ENCODE results near the gene GPR158. TPM values are rescaled to one million over a fixed set of nuclear protein-coding genes. Genes with fewer than 3 reads are reported as not detected.
A peak's percentile ranks its signal among the peaks of the same experiment; 100 is the strongest.

GPR158 gene
- total and polyA plus RNA-seq, 2 donors (not counting 1 experiment from before 2014, with no cell fraction given): 0.33 TPM; not detected in 1

DNA sequence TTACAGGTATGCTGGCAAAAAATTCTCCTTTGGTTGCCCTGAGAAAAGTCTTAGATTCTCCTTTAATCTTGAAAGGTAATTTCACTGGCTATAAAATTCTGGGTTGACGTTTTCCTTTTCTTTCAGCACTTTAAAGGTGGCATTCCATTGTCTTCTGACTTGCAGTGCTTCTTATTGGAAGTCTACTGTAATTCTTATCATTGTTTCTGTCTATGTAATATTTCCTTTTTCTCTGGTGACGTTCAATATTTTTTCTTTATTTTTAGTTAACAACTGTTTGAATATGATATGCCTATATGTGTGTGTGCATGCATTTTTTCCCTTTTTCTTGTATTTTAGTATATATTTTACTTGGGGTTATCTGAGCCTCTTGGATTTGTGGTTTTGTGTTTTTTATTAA lies 111.0 kb downstream of the GPR158 start:
- TF ChIP-seq EZH2 (IDR thresholded peaks at IDR 0.05; ENCODE audit: low read length, missing control alignments) (no peak), CTCF (conservative IDR thresholded peaks at IDR 0.05 in 1 of 2, IDR thresholded peaks at IDR 0.05 in 1 of 2; ENCODE audit: low read depth in 1 of 2, low read length in 2 of 2) (no peak)
- no peak overlapping the region for H3K4me2 ChIP-seq (ENCODE audit: extremely low read depth, insufficient read depth, low read length)

GRCh38 chr10:25288181-25288580 lies 113.4 kb downstream of the GPR158 start:
- Histone ChIP-seq H3K27me3 (ENCODE audit: control insufficient read depth, insufficient read depth, low read length) (no peaks in the 10 kb centered on the region), H3K4me3 (replicated peaks in 1 of 4; ENCODE audit: control extremely low read depth in 1 of 4, insufficient read depth in 1 of 4, low read depth in 3 of 4, low read length in 4 of 4) (no peak overlapping the region), H3K27ac (ENCODE audit: insufficient read depth, low read length) (no peak overlapping the region), H2AFZ (ENCODE audit: low read length) (no peak overlapping the region), H4K20me1 (ENCODE audit: control insufficient read depth, extremely low read depth, insufficient read depth, low read length) (no peaks in the 10 kb centered on the region), H3K4me1 (ENCODE audit: control insufficient read depth, extremely low read depth, insufficient read depth, low read length) (no peaks in the 10 kb centered on the region), H3K79me2 (ENCODE audit: control insufficient read depth, insufficient read depth, low read length) (no peaks in the 10 kb centered on the region), H3K36me3 (ENCODE audit: control insufficient read depth, insufficient read depth, low read length) (no peaks in the 10 kb centered on the region), H3K4me2 (ENCODE audit: extremely low read depth, insufficient read depth, low read length) (no peak overlapping the region), H3K9me3 (ENCODE audit: control insufficient read depth, insufficient read depth, low read depth, low read length) (no peaks in the 10 kb centered on the region), H3K9ac (ENCODE audit: insufficient read depth, low read length) (no peak overlapping the region)
- peak in 1 of 2 donors; percentile 53 for DNase-seq (ENCODE audit: low read depth in 2 of 2)
- TF ChIP-seq EZH2 (IDR thresholded peaks at IDR 0.05; ENCODE audit: low read length, missing control alignments) (no peak), CTCF (conservative IDR thresholded peaks at IDR 0.05 in 1 of 2, IDR thresholded peaks at IDR 0.05 in 1 of 2; ENCODE audit: low read depth in 1 of 2, low read length in 2 of 2) (no peak)

More for the DNA sequence above, 111.0 kb downstream of the GPR158 start:
- Histone ChIP-seq H3K36me3 (ENCODE audit: control insufficient read depth, insufficient read depth, low read length) (no peaks in the 10 kb centered on the region), H2AFZ (ENCODE audit: low read length) (no peak overlapping the region), H3K4me1 (ENCODE audit: control insufficient read depth, extremely low read depth, insufficient read depth, low read length) (no peaks in the 10 kb centered on the region), H3K27me3 (ENCODE audit: control insufficient read depth, insufficient read depth, low read length) (no peaks in the 10 kb centered on the region), H3K9ac (ENCODE audit: insufficient read depth, low read length) (no peak overlapping the region), H4K20me1 (ENCODE audit: control insufficient read depth, extremely low read depth, insufficient read depth, low read length) (no peaks in the 10 kb centered on the region), H3K9me3 (ENCODE audit: control insufficient read depth, insufficient read depth, low read depth, low read length) (no peaks in the 10 kb centered on the region), H3K79me2 (ENCODE audit: control insufficient read depth, insufficient read depth, low read length) (no peaks in the 10 kb centered on the region), H3K4me3 (replicated peaks in 1 of 4; ENCODE audit: control extremely low read depth in 1 of 4, insufficient read depth in 1 of 4, low read depth in 3 of 4, low read length in 4 of 4) (no peak overlapping the region), H3K27ac (ENCODE audit: insufficient read depth, low read length) (no peak overlapping the region)
- no peak for DNase-seq (ENCODE audit: low read depth in 2 of 2)

- Histone ChIP-seq H3K36me3 (ENCODE audit: control insufficient read depth, insufficient read depth, low read length) (no peaks in the 10 kb centered on the region), H3K27me3 (ENCODE audit: control insufficient read depth, insufficient read depth, low read length) (no peaks in the 10 kb centered on the region), H4K20me1 (ENCODE audit: control insufficient read depth, extremely low read depth, insufficient read depth, low read length) (no peaks in the 10 kb centered on the region), H3K4me3 (replicated peaks in 1 of 4; ENCODE audit: control extremely low read depth in 1 of 4, insufficient read depth in 1 of 4, low read depth in 3 of 4, low read length in 4 of 4) (no peak overlapping the region), H3K79me2 (ENCODE audit: control insufficient read depth, insufficient read depth, low read length) (no peaks in the 10 kb centered on the region), H3K4me1 (ENCODE audit: control insufficient read depth, extremely low read depth, insufficient read depth, low read length) (no peaks in the 10 kb centered on the region), H3K4me2 (ENCODE audit: extremely low read depth, insufficient read depth, low read length) (no peak overlapping the region), H3K27ac (ENCODE audit: insufficient read depth, low read length) (no peak overlapping the region), H2AFZ (ENCODE audit: low read length) (no peak overlapping the region), H3K9me3 (ENCODE audit: control insufficient read depth, insufficient read depth, low read depth, low read length) (no peaks in the 10 kb centered on the region), H3K9ac (ENCODE audit: insufficient read depth, low read length) (no peak overlapping the region)
- DNase-seq (ENCODE audit: low read depth in 2 of 2): peak in 1 of 2 donors; percentile 72
- TF ChIP-seq CTCF (conservative IDR thresholded peaks at IDR 0.05 in 1 of 2, IDR thresholded peaks at IDR 0.05 in 1 of 2; ENCODE audit: low read depth in 1 of 2, low read length in 2 of 2): no peak
- TF ChIP-seq EZH2 (IDR thresholded peaks at IDR 0.05; ENCODE audit: low read length, missing control alignments): no peak
Observed at GRCh38 chr10:25294032-25294926, 119.5 kb downstream of the GPR158 start.

Data from fibroblast of lung (primary cell).